Prostate gland (tissue), 2 donors: Measurements from ENCODE around the gene ATAD3C. TPM values are rescaled to one million over a fixed set of nuclear protein-coding genes. Genes with fewer than 3 reads are reported as not detected.
"Not testable (repeated sequence)": the region's sequence is repeated elsewhere in the genome, so short reads cannot be mapped to it uniquely, and the experiment has no call there.

Experiments
- DNase-seq: peaks from one replicate; pipeline ENCODE4 v3.0.0-alpha.2; 2019; ENCODE audit warnings: low spot score
- H3K27ac ChIP-seq, 2 donors: fragments of 200-600 bp; sonication (generic); 2 replicates each; pipeline ENCODE4 v1.5.1; 2017 to 2019
- H3K27me3 ChIP-seq: fragments of 200-600 bp; sonication (generic); replicated peaks from 2 replicates; pipeline ENCODE4 v1.5.1; 2019; ENCODE audit not compliant: insufficient read depth
- H3K36me3 ChIP-seq, 2 donors: fragments of 200-600 bp; sonication (generic); 1 replicate in 1 of 2; 2 replicates in 1 of 2; pipeline versions ENCODE4 v1.5.1 to v1.8.1; 2017 to 2019
- H3K4me1 ChIP-seq: fragments of 200-600 bp; sonication (generic); replicated peaks from 2 replicates; pipeline ENCODE4 v1.5.1; 2019
- H3K4me3 ChIP-seq, 2 donors: fragments of 200-600 bp; sonication (generic); 2 replicates each; pipeline ENCODE4 v1.5.1; 2017 to 2019
- H3K9me3 ChIP-seq: fragments of 200-600 bp; sonication (generic); 2 replicates; pipeline ENCODE4 v1.5.1; 2017
- POLR2A ChIP-seq: fragments of 450-650 bp; IDR thresholded peaks from one replicate; pipeline ENCODE4 v1.6.1; 2016; ENCODE audit warnings: antibody characterized with exemption, mild to moderate bottlenecking
- POLR2AphosphoS5 ChIP-seq: sonication (generic); formaldehyde crosslinking; IDR thresholded peaks from one replicate; pipeline ENCODE4 v1.6.1; 2017; ENCODE audit warnings: antibody characterized with exemption
- WGBS: methylation state at CpG from one replicate; pipeline ENCODE4 v1.1.5; 2018; 5-methylcytosine and 5-hydroxymethylcytosine counted together
- intact Hi-C: fragments of 100-400 bp; cut with DNase I; formaldehyde crosslinking; loops from one replicate; pipeline ENCODE4 v1.14.2; 2022
- total RNA-seq, 2 donors: library from RNA; depleted of rRNA; stranded (reverse); fragments of >200 nt; gene quantifications; one replicate each; pipeline ENCODE4 v1.1.0, GENCODE V29; 2016
- TF ChIP-seq, protein P1 (sequence below), 4 experiments: fragments of 200-600 bp in 2 of 4; fragments of 450-650 bp in 2 of 4; sonication (generic) in 2 of 4; IDR thresholded peaks; 1 replicate in 3 of 4; 2 replicates in 1 of 4; pipeline ENCODE4 v1.5.1; 2016 to 2019; ENCODE audit warnings: antibody characterized with exemption in 4 of 4, mild to moderate bottlenecking in 2 of 4, moderate library complexity in 2 of 4

The ATAD3C gene
- total RNA-seq, 2 donors from 2014 or later: 7.3 to 9.9 TPM

DNA sequence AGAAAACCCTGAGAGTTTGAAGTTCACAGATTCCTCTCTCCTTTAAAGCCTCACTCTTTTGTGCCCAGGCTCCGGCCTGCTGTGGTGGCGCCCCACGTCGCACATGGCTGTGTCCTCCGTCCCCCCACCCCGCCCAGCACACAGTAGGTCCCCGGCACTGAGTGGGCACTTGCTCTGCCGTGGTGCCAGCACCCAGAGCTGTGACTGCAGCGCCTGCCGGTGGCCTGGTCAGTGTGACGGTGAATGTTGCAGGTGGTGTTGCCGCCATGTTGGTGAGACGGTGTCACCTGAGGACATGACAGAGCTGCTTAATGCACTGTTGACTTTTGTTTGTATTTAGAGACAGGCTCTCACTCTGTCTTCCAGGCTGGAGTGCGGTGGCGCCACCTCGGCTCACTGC is 3.4 kb downstream of the ATAD3C start:
- no peak for DNase-seq
- H3K27ac ChIP-seq: no peak overlapping the region
- TF ChIP-seq, protein P1, sequence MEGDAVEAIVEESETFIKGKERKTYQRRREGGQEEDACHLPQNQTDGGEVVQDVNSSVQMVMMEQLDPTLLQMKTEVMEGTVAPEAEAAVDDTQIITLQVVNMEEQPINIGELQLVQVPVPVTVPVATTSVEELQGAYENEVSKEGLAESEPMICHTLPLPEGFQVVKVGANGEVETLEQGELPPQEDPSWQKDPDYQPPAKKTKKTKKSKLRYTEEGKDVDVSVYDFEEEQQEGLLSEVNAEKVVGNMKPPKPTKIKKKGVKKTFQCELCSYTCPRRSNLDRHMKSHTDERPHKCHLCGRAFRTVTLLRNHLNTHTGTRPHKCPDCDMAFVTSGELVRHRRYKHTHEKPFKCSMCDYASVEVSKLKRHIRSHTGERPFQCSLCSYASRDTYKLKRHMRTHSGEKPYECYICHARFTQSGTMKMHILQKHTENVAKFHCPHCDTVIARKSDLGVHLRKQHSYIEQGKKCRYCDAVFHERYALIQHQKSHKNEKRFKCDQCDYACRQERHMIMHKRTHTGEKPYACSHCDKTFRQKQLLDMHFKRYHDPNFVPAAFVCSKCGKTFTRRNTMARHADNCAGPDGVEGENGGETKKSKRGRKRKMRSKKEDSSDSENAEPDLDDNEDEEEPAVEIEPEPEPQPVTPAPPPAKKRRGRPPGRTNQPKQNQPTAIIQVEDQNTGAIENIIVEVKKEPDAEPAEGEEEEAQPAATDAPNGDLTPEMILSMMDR (IDR thresholded peaks at IDR 0.05): no peak
- TF ChIP-seq POLR2AphosphoS5: no peak
- no peak for TF ChIP-seq POLR2A
- H3K4me1 ChIP-seq: no peaks in the 10 kb centered on the region
- 95% methylated on average over 16 of the region's 16 CpGs for WGBS
- no peaks in the 10 kb centered on the region for H3K9me3 ChIP-seq
- H3K4me3 ChIP-seq: no peak overlapping the region
- no peaks in the 10 kb centered on the region for H3K27me3 ChIP-seq
- H3K36me3 ChIP-seq: no peaks in the 10 kb centered on the region
- intact Hi-C loops: no loop called here

DNA sequence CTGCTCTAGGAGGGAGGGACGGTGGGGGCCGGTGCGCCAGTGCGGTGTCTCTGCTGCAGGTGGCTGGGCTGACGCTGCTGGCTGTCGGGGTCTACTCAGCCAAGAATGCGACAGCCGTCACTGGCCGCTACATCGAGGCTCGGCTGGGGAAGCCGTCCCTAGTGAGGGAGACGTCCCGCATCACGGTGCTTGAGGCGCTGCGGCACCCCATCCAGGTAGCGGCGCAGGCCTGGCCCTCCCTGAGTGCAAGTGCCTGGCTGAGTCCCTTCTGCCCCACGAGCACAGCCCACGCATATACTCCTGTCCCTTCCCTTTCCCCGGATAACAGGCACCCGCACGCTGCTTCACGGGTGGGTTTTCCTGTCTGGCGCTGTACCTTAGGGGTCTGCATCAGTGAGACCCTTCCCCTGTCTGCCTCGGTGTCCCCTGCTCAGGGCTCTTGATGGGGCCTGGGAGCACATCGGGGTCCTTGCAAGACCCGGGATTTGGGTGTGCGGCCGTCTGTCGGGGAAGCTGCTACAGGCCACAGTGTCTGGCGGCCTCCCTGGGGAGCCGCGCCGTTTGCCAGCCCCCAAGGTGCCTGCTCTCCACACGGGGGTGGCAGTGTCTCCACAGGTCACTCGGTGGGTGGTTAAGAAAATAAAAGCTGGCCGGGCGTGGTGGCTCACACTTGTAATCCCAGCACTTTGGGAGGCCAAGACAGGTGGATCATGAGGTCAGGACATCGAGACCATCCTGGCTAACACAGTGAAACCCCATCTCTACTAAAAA is 5.0 kb downstream of the ATAD3C start:
- H3K4me1 ChIP-seq, H3K9me3 ChIP-seq, intact Hi-C loops, H3K27ac ChIP-seq, H3K27me3 ChIP-seq, DNase-seq, H3K4me3 ChIP-seq, H3K36me3 ChIP-seq: not testable (repeated sequence)
- WGBS: 88% methylated on average over 28 of the region's 41 CpGs

DNA sequence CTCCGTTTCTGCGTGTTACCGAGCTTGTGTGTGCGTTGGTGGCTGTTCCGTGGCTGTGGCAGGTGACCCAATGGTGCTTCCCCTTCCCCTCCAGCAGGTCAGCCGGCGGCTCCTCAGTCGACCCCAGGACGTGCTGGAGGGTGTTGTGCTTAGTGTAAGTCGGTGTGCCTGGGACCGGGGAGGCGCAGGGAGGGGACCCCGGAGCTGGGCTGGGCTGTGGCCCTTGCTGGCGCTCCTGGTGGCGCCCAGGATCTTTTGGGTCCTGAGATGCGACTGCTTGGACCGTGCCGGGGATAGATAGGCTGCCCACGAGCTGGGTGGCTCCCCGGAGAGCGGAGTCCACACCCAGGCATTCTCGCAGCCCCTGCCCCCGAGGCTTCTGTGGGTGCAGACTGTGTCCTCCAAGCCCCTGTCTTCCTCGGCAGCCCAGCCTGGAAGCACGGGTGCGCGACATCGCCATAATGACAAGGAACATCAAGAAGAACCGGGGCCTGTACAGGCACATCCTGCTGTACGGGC is 5.9 kb downstream of the ATAD3C start:
- no peak overlapping the region for H3K27ac ChIP-seq
- intact Hi-C loops: no loop called here
- WGBS: 69% methylated on average over 21 of the region's 30 CpGs

DNA sequence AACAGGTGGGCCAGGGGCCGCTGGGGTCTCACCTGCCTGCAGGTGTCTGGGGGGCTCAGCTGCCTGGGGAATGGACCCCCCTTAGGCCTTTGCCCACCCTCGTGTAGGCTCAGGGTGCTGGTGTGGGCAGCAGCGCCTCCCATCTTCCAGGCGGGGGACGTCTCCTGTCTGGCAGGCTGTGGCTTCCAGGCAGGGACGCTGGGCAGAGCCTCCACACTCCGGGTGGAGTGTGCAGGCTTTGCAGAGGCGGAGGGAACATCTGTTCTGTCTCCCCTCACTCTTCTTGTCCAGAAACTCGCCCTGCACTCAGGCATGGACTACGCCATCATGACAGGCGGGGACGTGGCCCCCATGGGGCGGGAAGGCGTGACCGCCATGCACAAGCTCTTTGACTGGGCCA is 6.4 kb downstream of the ATAD3C start:
- H3K27ac ChIP-seq, H3K36me3 ChIP-seq, H3K4me1 ChIP-seq, H3K9me3 ChIP-seq, H3K4me3 ChIP-seq, DNase-seq, intact Hi-C loops, H3K27me3 ChIP-seq: not testable (repeated sequence)
- 25% methylated on average over 2 of the region's 15 CpGs for WGBS

More for the DNA sequence above, 5.9 kb downstream of the ATAD3C start:
- no peaks in the 10 kb centered on the region for H3K4me1 ChIP-seq
- H3K4me3 ChIP-seq: no peak overlapping the region
- H3K27me3 ChIP-seq: no peaks in the 10 kb centered on the region
- TF ChIP-seq, protein P1 (IDR thresholded peaks at IDR 0.05): no peak
- no peak for TF ChIP-seq POLR2AphosphoS5
- TF ChIP-seq POLR2A: no peak
- no peak for DNase-seq
- H3K9me3 ChIP-seq: no peaks in the 10 kb centered on the region
- no peaks in the 10 kb centered on the region for H3K36me3 ChIP-seq

DNA sequence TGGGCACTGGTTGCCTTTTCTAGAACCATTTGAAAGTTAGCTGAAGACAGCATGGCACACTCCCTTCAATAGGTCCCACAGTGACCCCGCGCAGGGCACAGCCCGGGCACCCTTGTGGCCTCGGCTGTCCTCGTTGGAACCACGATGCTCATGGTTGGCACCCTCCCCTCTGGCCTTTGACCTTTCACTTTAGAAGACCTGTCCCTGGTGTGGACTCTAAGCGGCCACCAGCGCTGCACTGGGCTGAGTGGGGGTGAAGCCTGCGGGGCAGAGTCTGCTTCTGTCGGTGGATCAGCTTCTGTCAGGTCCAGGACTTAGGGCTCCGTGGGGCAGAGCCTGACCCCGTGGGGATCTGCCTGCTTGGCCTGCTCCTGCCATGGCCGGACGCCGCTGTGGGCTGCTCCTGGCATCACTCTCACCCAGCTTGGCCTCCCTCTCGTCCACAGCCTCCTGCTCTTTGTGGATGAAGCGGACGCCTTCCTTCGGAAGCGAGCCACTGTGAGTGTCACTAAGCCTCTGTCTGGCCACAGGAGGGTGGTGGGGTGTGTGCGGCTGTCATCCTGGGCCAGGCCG is 7.3 kb downstream of the ATAD3C start:
- WGBS: 93% methylated on average over 17 of the region's 22 CpGs
- H3K4me3 ChIP-seq, intact Hi-C loops, DNase-seq, H3K9me3 ChIP-seq, H3K27me3 ChIP-seq, H3K36me3 ChIP-seq, H3K27ac ChIP-seq, H3K4me1 ChIP-seq: not testable (repeated sequence)

DNA sequence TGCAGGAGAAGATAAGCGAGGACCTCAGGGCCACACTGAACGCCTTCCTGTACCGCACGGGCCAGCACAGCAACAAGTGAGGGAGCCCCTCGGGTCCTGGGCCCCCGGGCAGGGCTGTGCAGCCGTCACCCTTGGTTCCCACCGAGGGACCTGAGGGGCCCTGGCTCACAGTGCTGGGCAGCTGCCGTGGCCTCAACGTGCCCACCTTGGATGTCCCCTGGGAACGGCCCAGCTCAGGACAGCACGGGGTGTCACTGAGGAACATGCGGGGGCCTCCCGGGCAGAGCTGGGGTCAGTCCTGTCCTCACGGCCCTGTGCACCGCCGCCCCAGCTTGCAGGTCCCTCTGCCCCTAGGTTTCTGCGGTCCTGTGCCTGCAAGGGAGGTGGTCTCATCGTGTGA is 9.7 kb downstream of the ATAD3C start:
- DNase-seq, H3K4me1 ChIP-seq, H3K4me3 ChIP-seq, H3K27me3 ChIP-seq, H3K27ac ChIP-seq, H3K36me3 ChIP-seq, H3K9me3 ChIP-seq, intact Hi-C loops: not testable (repeated sequence)
- no CpG with 5 or more reads among the region's 19 CpGs for WGBS

DNA sequence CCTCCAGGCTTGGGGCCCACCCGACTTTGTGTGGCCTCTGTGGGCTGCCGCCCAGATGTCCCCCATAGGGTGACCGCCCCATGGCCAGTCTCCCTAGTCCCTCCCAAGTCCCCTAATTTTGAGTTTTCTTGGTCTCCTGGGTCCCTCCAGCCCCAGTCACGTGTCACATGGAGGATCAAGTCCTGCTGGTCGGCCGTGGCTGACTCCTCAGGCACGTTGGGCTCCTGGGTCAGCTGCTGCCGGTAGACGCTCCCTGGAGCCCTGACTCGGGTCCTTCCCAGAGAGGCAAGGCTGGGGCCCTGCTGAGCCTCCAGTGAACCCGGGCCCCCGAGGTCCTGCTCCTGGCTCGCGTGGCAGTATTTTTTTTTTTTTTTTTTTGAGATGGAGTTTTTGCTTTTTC is 10.2 kb downstream of the ATAD3C start:
- H3K4me3 ChIP-seq, H3K36me3 ChIP-seq, H3K27ac ChIP-seq, H3K27me3 ChIP-seq, DNase-seq, intact Hi-C loops, H3K9me3 ChIP-seq, H3K4me1 ChIP-seq: not testable (repeated sequence)
- WGBS: 96% methylated on average over 11 of the region's 14 CpGs
